ENCODE measurements around the gene CEP112. TPM values are rescaled to one million over a fixed set of nuclear protein-coding genes. Genes with fewer than 3 reads are reported as not detected.

The CEP112 gene
- total and polyA plus RNA-seq, 2 of the 8 experiments (the other 6 are each of a cell fraction or from before 2014, with no cell fraction given): 0.62 to 3.1 TPM

GRCh38 chr17:65917560-65917959 lies 274.4 kb downstream of the CEP112 start:
- H4K20me1 ChIP-seq (replicated peaks in 1 of 2; ENCODE audit: control insufficient read depth in 1 of 2, insufficient read depth in 2 of 2, low read length in 2 of 2): no peaks in the 10 kb centered on the region
- DNase-seq (ENCODE audit: low read depth in 1 of 2, low spot score in 2 of 2): no peak
- peaks cover 0 to 6% (median 0%) of the 10 kb centered on the region in 4 experiments; a peak in 1 of 7 replicates for H3K4me1 ChIP-seq (replicated peaks in 1 of 4; ENCODE audit: control insufficient read depth in 3 of 4, insufficient read depth in 4 of 4, low read length in 3 of 4)
- no peaks in the 10 kb centered on the region for H3K27me3 ChIP-seq (replicated peaks in 1 of 4; ENCODE audit: control insufficient read depth in 3 of 4, extremely low read depth in 1 of 4, insufficient read depth in 3 of 4, low read length in 3 of 4)
- H3K18ac ChIP-seq (ENCODE audit: extremely low read depth, low read length): no peak overlapping the region
- no peak overlapping the region for H3K14ac ChIP-seq (ENCODE audit: insufficient read length)
- H3K4ac ChIP-seq (replicated peaks; ENCODE audit: insufficient read length, low read depth, low read length): no peak overlapping the region
- POLR2A ChIA-PET (ENCODE audit: partially characterized antibody): no interaction called here
- no peak overlapping the region for H2AFZ ChIP-seq (ENCODE audit: low read length)
- H2BK15ac ChIP-seq (ENCODE audit: low read length): no peak overlapping the region
- H3K4me3 ChIP-seq (ENCODE audit: extremely low read depth in 1 of 4, insufficient read depth in 2 of 4, low read depth in 3 of 4, low read length in 4 of 4): no peak overlapping the region
- H4K91ac ChIP-seq (replicated peaks; ENCODE audit: insufficient read length, low read length): no peak overlapping the region
- CTCF ChIA-PET (ENCODE audit: partially characterized antibody): interaction anchor here (0.6 to 1.4 kb wide), 3 partner anchors 9 to 247 kb away, joined by 3 read pairs; no protein-coding TSS in a partner anchor
- no peaks in the 10 kb centered on the region for H3K23me2 ChIP-seq (ENCODE audit: low read depth, low read length)
- H4K5ac ChIP-seq (ENCODE audit: insufficient read length, low read depth, low read length): no peak overlapping the region
- H2BK12ac ChIP-seq (ENCODE audit: low read depth, low read length): no peak overlapping the region
- H2BK5ac ChIP-seq (ENCODE audit: low read depth, low read length): no peak overlapping the region
- H3K56ac ChIP-seq (replicated peaks; ENCODE audit: insufficient read length, low read depth, low read length): no peak overlapping the region
- no peak overlapping the region for H3K23ac ChIP-seq (ENCODE audit: insufficient read length)
- 87% methylated on average over 6 of the region's 6 CpGs; no CpG with 5 or more reads in 1 of the 2 experiments for WGBS, 2 experiments (ENCODE audit: extremely low coverage in 1 of 2, insufficient coverage in 1 of 2, insufficient read length in 1 of 2, insufficient replicate concordance in 2 of 2, low coverage in 1 of 2, low lambda C conversion rate in 2 of 2, missing lambda C conversion rate in 1 of 2)
- 0 out of 2 replicates have a peak overlapping the region, but pooled peaks have one; percentile 18 for H2BK20ac ChIP-seq (ENCODE audit: low read length)
- H3K79me1 ChIP-seq (ENCODE audit: low read depth, low read length): no peaks in the 10 kb centered on the region
- H3K4me2 ChIP-seq (ENCODE audit: insufficient read depth in 1 of 2, low read depth in 2 of 2, low read length in 2 of 2): no peak overlapping the region
- no peak overlapping the region for H3K27ac ChIP-seq (ENCODE audit: low read depth, low read length)
- H2BK120ac ChIP-seq (replicated peaks; ENCODE audit: low read depth, low read length): no peak overlapping the region
- TF ChIP-seq USF2 (IDR thresholded peaks at IDR 0.05; ENCODE audit: low read length) (no peak), ATF3 (IDR thresholded peaks at IDR 0.05; ENCODE audit: insufficient read depth, low read depth, low read length) (no peak), JUN (IDR thresholded peaks at IDR 0.05; ENCODE audit: low read depth, low read length) (no peak), RBBP5 (IDR thresholded peaks at IDR 0.05; ENCODE audit: borderline replicate concordance, low read depth, low read length) (no peak), EP300 (IDR thresholded peaks at IDR 0.05; ENCODE audit: borderline replicate concordance in 1 of 2, low read depth in 2 of 2, low read length in 2 of 2) (no peak), EGR1 (IDR thresholded peaks at IDR 0.05; ENCODE audit: borderline replicate concordance, low read depth, low read length) (no peak), CBX5 (IDR thresholded peaks at IDR 0.05; ENCODE audit: low read depth, low read length) (no peak), CEBPB (IDR thresholded peaks at IDR 0.05; ENCODE audit: low read depth, low read length) (no peak), RXRA (IDR thresholded peaks at IDR 0.05; ENCODE audit: insufficient read depth, low read depth, low read length) (no peak)
- H3K79me2 ChIP-seq (ENCODE audit: control insufficient read depth in 1 of 2, insufficient read depth in 2 of 2, low read length in 2 of 2): no peaks in the 10 kb centered on the region
- H3K9ac ChIP-seq (replicated peaks in 1 of 4; ENCODE audit: extremely low read depth in 1 of 4, low read depth in 3 of 4, low read length in 3 of 4): no peak overlapping the region
- no peaks in the 10 kb centered on the region for H3K9me3 ChIP-seq (ENCODE audit: insufficient read depth in 2 of 2, low read depth in 1 of 2, low read length in 1 of 2)
- H4K8ac ChIP-seq (ENCODE audit: extremely low read depth, insufficient read depth, low read length): no peak overlapping the region
- no peak overlapping the region for H2AK5ac ChIP-seq (ENCODE audit: low read depth, low read length)
- no peak for FAIRE-seq
- H3K36me3 ChIP-seq (ENCODE audit: control insufficient read depth in 2 of 4, insufficient read depth in 4 of 4, low read length in 3 of 4): no peaks in the 10 kb centered on the region

All from H1 (cell line).